T-cell (primary cell): Measurements from ENCODE around the gene FCSK. TPM values are rescaled to one million over a fixed set of nuclear protein-coding genes. Genes with fewer than 3 reads are reported as not detected.
"Not testable (repeated sequence)": the region's sequence is repeated elsewhere in the genome, so short reads cannot be mapped to it uniquely, and the experiment has no call there.

ENCODE experiments used
- ATAC-seq, 4 experiments: fragments of 200-7000 bp in 3 of 4; fragments of 150-1000 bp in 1 of 4; cut with Tn5 transposase; replicated peaks in 1 of 4; 1 replicate in 3 of 4; 2 replicates in 1 of 4; pipeline ENCODE4 v1.10.0; 2021; ENCODE audit warnings: moderate library complexity in 3 of 4, mild to moderate bottlenecking in 2 of 4, moderate number of reproducible peaks in 1 of 4
- CTCF ChIA-PET, 2 donors: fragments of 300-600 bp; sonication (Branson Sonifier 250); formaldehyde crosslinking; loops; one replicate each; lab custom pipeline; 2022; ENCODE audit warnings: antibody characterized with exemption in 2 of 2; lab: Charles Lee
- POLR2A ChIA-PET, 2 donors: fragments of 300-600 bp; sonication (Branson Sonifier 250); formaldehyde crosslinking; loops; one replicate each; lab custom pipeline; 2022; ENCODE audit warnings: antibody characterized with exemption in 2 of 2; lab: Charles Lee
- DNase-seq, 35 experiments: peaks; one replicate each; pipeline versions ENCODE4 v3.0.0 to v3.0.0-alpha.2; 2013 to 2023
- H3K27ac ChIP-seq: one replicate; pipeline ENCODE4 v1.5.1; 2013; ENCODE audit warnings: low read length
- H3K27me3 ChIP-seq, 2 experiments: replicated peaks in 1 of 2; 1 replicate in 1 of 2; 2 replicates in 1 of 2; pipeline versions ENCODE4 v1.6.1 to v1.7.0; 2013; ENCODE audit warnings: low read length in 1 of 2, mixed read lengths in 1 of 2; ENCODE audit not compliant: control insufficient read depth in 2 of 2, insufficient read depth in 2 of 2; ENCODE audit errors: extremely low read depth in 1 of 2
- H3K36me3 ChIP-seq, 2 donors: 1 replicate in 1 of 2; 2 replicates in 1 of 2; pipeline versions ENCODE4 v1.6.1 to v1.7.0; 2013; ENCODE audit warnings: low read length in 1 of 2; ENCODE audit not compliant: control insufficient read depth in 2 of 2, insufficient read depth in 1 of 2; ENCODE audit errors: extremely low read depth in 1 of 2
- H3K4me1 ChIP-seq, 2 experiments: 1 replicate in 1 of 2; 2 replicates in 1 of 2; pipeline versions ENCODE4 v1.6.1 to v1.7.0; 2013; ENCODE audit warnings: low read length in 2 of 2, mixed read lengths in 1 of 2; ENCODE audit not compliant: insufficient read depth in 2 of 2, control insufficient read depth in 1 of 2; ENCODE audit errors: extremely low read depth in 1 of 2
- H3K4me3 ChIP-seq, 2 donors: 1 replicate in 1 of 2; 2 replicates in 1 of 2; pipeline versions ENCODE4 v1.5.1 to v1.7.0; 2013; ENCODE audit warnings: mild to moderate bottlenecking in 2 of 2, low read length in 1 of 2, moderate library complexity in 1 of 2; ENCODE audit not compliant: control insufficient read depth in 1 of 2; ENCODE audit errors: extremely low read depth in 1 of 2
- H3K9me3 ChIP-seq: 2 replicates; pipeline ENCODE4 v1.7.0; 2013
- H3K27ac Mint-ChIP-seq, 2 donors: one replicate each; pipeline ENCODE4 v1.8.0; 2020 to 2021; ENCODE audit warnings: mild to moderate bottlenecking in 2 of 2, mixed read lengths in 2 of 2
- H3K27me3 Mint-ChIP-seq, 2 donors: one replicate each; pipeline ENCODE4 v1.8.0; 2021 to 2022; ENCODE audit warnings: mixed read lengths in 2 of 2
- H3K36me3 Mint-ChIP-seq: one replicate; pipeline ENCODE4 v1.8.0; 2021; ENCODE audit warnings: mixed read lengths
- H3K4me1 Mint-ChIP-seq, 3 donors: one replicate each; pipeline ENCODE4 v1.8.0; 2020 to 2022; ENCODE audit warnings: mixed read lengths in 3 of 3, mild to moderate bottlenecking in 1 of 3
- H3K4me3 Mint-ChIP-seq, 3 donors: one replicate each; pipeline ENCODE4 v1.8.0; 2020 to 2022; ENCODE audit warnings: mild to moderate bottlenecking in 3 of 3, mixed read lengths in 3 of 3, moderate library complexity in 3 of 3
- H3K9me3 Mint-ChIP-seq, 3 donors: one replicate each; pipeline ENCODE4 v1.8.0; 2020 to 2022; ENCODE audit warnings: mixed read lengths in 3 of 3
- WGBS: methylation state at CpG from one replicate; pipeline ENCODE4 v1.1.5; 2013; ENCODE audit warnings: missing lambda C conversion rate; ENCODE audit not compliant: insufficient coverage; 5-methylcytosine and 5-hydroxymethylcytosine counted together
- total RNA-seq, 35 experiments: library from RNA in 6 of 35; stranded (reverse) in 6 of 35; fragments of 120-200 nt in 1 of 35; gene quantifications; one replicate each; pipeline versions ENCODE4 v1.2.1 to v1.2.4 and lab custom pipeline; 2013 to 2026

Gene FCSK
- total RNA-seq (10 to 100 TPM; 28.7 to 43.4 (median 37.9) TPM), total RNA-seq (lab: John Stamatoyannopoulos, UW) (9.7 to 62.3 (median 39.1) reads per million in 29 experiments)
- total RNA-seq (2013): 18.8 TPM

- Mint-ChIP-seq H3K9me3 (no peaks in the 10 kb centered on the region), H3K27ac (peak within 1 kb of the TSS; percentile 85 to 91), H3K36me3 (no peaks in the 10 kb centered on the region), H3K4me3 (peak within 1 kb of the TSS; percentile 84 to 91 (median 87)), H3K4me1 (peaks cover 18 to 32% (median 28%) of the 10 kb centered on the region in 3 donors), H3K27me3 (no peaks in the 10 kb centered on the region)
- H3K36me3 ChIP-seq: no peaks in the 10 kb centered on the region
- peak within 1 kb of the TSS; percentile 93 to 98 for H3K4me3 ChIP-seq
- no peaks in the 10 kb centered on the region for H3K9me3 ChIP-seq
- peak; percentile 9 to 81 (median 57) for DNase-seq
- under 1% methylated on average over 57 of the region's 67 CpGs for WGBS
- peak; percentile 94 to 95 (median 95) for ATAC-seq
- ChIA-PET POLR2A (interaction anchor here (0.6 to 1.5 kb wide), 9 partner anchors 18 to 199 kb away, joined by 3 to 11 read pairs (median 4); partner anchors contain the start of genes AARS1 (in 1 of the 2) and COG4 (in 1 of the 2)), CTCF (interaction anchor here (0.6 to 1.9 kb wide), 8 partner anchors 22 to 302 kb away, joined by 3 to 6 read pairs (median 4); partner anchors contain the start of gene COG4 (in 1 of the 2))
- peaks cover 0 to 2% of the 10 kb centered on the region in 2 experiments for H3K27me3 ChIP-seq
- peak within 1 kb of the TSS; percentile 92 for H3K27ac ChIP-seq
- H3K4me1 ChIP-seq: peaks cover 7 to 23% of the 10 kb centered on the region in 2 experiments
These were observed at the start of gene FCSK for GRCh38 chr16:70454222-70455034. Gene FCSK, plus strand, starts transcription at chr16:70454595. Its CDS starts 8,596 bp downstream, at chr16:70463191.

DNA sequence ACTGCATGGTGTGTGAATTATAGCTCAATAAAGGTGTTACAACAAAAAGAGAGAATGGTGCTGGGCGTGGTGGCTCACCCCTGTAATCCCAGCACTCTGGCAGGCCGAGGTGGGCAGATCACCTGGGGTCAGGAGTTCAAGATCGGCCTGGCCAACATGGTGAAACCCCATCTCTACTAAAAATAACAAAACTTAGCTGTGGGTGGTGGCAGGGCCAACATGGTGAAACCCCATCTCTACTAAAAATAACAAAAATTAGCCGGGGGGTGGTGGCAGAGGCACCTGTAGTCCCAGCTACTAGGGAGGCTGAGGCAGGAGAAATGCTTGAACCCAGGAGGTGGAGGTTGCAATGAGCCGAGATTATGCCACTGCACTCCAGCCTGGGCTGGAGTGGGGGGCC is 48.3 kb upstream of the FCSK start:
- H3K27ac Mint-ChIP-seq, H3K9me3 ChIP-seq, H3K36me3 Mint-ChIP-seq, DNase-seq, H3K9me3 Mint-ChIP-seq, H3K4me3 Mint-ChIP-seq, H3K27me3 Mint-ChIP-seq, H3K27me3 ChIP-seq, H3K36me3 ChIP-seq, H3K4me3 ChIP-seq, ATAC-seq, H3K27ac ChIP-seq: not testable (repeated sequence)
- peaks cover 60 to 64% (median 62%) of the 10 kb centered on the region in 3 donors for H3K4me1 Mint-ChIP-seq
- ChIA-PET CTCF (interaction anchor here in 1 of 2 donors (0.6 kb wide), 1 partner anchor 44 kb away, joined by 3 read pairs; no protein-coding TSS in a partner anchor), POLR2A (interaction anchor here in 1 of 2 donors (0.7 kb wide), 1 partner anchor 1302 kb away, joined by 4 read pairs; no protein-coding TSS in a partner anchor)
- whole genome bisulfite sequencing: 100% methylated on average over 1 of the region's 5 CpGs
- H3K4me1 ChIP-seq: peaks cover 17 to 56% of the 10 kb centered on the region in 2 experiments

DNA sequence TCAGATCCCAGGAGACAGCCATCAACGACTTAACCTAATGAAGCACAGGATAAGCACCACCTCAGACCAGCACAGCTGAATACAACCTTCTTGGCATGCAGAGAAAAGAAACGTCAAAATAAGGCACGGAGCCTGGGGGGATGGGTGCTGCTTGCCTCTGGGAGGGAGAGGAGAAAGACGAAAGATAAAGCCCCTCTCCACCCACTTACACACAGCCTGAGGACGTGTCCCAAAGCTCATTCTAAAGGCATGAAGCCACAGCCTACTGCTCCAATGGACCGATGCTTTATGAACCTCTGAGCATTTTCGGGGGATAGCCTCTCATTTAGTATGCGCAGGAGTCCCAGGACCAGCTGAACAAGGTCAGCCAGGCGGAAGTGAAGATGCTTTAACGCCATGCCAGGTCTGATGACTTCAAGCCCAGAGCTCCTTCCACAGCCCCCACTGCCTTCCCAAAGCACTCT is 46.6 kb upstream of the FCSK start:
- WGBS: 89% methylated on average over 5 of the region's 10 CpGs
- Histone ChIP-seq H3K9me3 (no peaks in the 10 kb centered on the region), H3K27me3 (no peaks in the 10 kb centered on the region), H3K4me3 (no peak overlapping the region), H3K27ac (peak overlapping the region; percentile 1), H3K4me1 (peaks cover 17 to 50% of the 10 kb centered on the region in 2 experiments), H3K36me3 (peaks cover 0 to 4% of the 10 kb centered on the region in 2 donors)
- ATAC-seq: no peak
- POLR2A ChIA-PET: interaction anchor here in 1 of 2 donors (0.7 kb wide), 1 partner anchor 25 kb away, joined by 3 read pairs; no protein-coding TSS in a partner anchor
- peaks cover 8% of the 10 kb centered on the region for H3K36me3 Mint-ChIP-seq
- peak overlapping the region in 1 of 3 donors; percentile 68 for H3K4me3 Mint-ChIP-seq
- H3K4me1 Mint-ChIP-seq: peaks cover 50 to 57% (median 57%) of the 10 kb centered on the region in 3 donors
- H3K9me3 Mint-ChIP-seq: no peaks in the 10 kb centered on the region
- CTCF ChIA-PET: interaction anchor here (0.7 kb wide), 2 partner anchors 11 to 54 kb away, joined by 4 read pairs; no protein-coding TSS in a partner anchor
- DNase-seq: no peak
- peak overlapping the region in 1 of 2 donors; percentile 69 for H3K27ac Mint-ChIP-seq
- no peaks in the 10 kb centered on the region for H3K27me3 Mint-ChIP-seq

GRCh38 chr16:70410734-70411133 is 43.7 kb upstream of the FCSK start:
- WGBS: 97% methylated on average over 6 of the region's 6 CpGs
- ChIA-PET POLR2A (no interaction called here), CTCF (interaction anchor here in 1 of 2 donors (0.6 kb wide), 1 partner anchor 720 kb away, joined by 3 read pairs; no protein-coding TSS in a partner anchor)
- Histone ChIP-seq H3K27me3 (no peaks in the 10 kb centered on the region), H3K9me3 (no peaks in the 10 kb centered on the region), H3K4me3 (no peak overlapping the region), H3K27ac (no peak overlapping the region), H3K4me1 (peaks cover 12 to 25% of the 10 kb centered on the region in 2 experiments), H3K36me3 (peaks cover 0 to 4% of the 10 kb centered on the region in 2 donors)
- Mint-ChIP-seq H3K27ac (no peak overlapping the region), H3K36me3 (peaks cover 10% of the 10 kb centered on the region), H3K4me1 (peaks cover 22 to 32% (median 29%) of the 10 kb centered on the region in 3 donors), H3K27me3 (no peaks in the 10 kb centered on the region), H3K4me3 (no peak overlapping the region), H3K9me3 (no peaks in the 10 kb centered on the region)
- ATAC-seq: no peak
- DNase-seq: no peak

DNA sequence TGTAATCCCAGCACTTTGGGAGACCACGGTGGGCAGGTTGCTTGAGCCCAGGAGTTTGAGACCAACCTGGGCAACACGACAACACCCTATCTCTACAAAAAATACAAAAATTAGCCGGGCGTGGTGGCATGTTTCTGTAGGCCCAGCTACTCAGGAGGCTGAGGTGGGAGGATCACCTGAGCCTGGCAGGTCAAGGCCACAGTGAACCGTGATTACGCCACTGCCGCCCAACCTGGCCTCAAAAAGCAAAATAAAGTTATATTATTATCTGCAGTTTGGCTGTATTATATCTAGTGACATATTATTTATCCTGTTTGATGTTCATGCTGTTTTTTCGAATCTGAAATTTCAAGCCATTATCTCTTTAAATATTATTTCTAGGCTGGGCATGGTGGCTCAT is 42.0 kb upstream of the FCSK start:
- WGBS: no CpG with 5 or more reads among the region's 8 CpGs
- no peak for ATAC-seq

GRCh38 chr16:70413572-70413971 is 40.8 kb upstream of the FCSK start:
- no CpG with 5 or more reads among the region's 5 CpGs for WGBS
- H3K27ac Mint-ChIP-seq: not testable (repeated sequence)

More for the DNA sequence above, 42.0 kb upstream of the FCSK start:
- Mint-ChIP-seq H3K4me1 (peaks cover 21 to 28% (median 22%) of the 10 kb centered on the region in 3 donors), H3K9me3 (no peaks in the 10 kb centered on the region), H3K4me3 (no peak overlapping the region), H3K27me3 (no peaks in the 10 kb centered on the region), H3K27ac (peak overlapping the region in 1 of 2 donors; percentile 16), H3K36me3 (peaks cover 13% of the 10 kb centered on the region)
- H3K4me3 ChIP-seq: no peak overlapping the region
- CTCF ChIA-PET: interaction anchor here in 1 of 2 donors (0.6 kb wide), 1 partner anchor 52 kb away, joined by 6 read pairs; no protein-coding TSS in a partner anchor
- peaks cover 12 to 19% of the 10 kb centered on the region in 2 experiments for H3K4me1 ChIP-seq
- no peak overlapping the region for H3K27ac ChIP-seq
- no peak for DNase-seq
- no peaks in the 10 kb centered on the region for H3K27me3 ChIP-seq
- no peaks in the 10 kb centered on the region for H3K9me3 ChIP-seq
- POLR2A ChIA-PET: interaction anchor here in 1 of 2 donors (0.6 kb wide), 1 partner anchor 21 kb away, joined by 3 read pairs; no protein-coding TSS in a partner anchor
- peaks cover 0 to 4% of the 10 kb centered on the region in 2 donors for H3K36me3 ChIP-seq

More at GRCh38 chr16:70413572-70413971, 40.8 kb upstream of the FCSK start:
- H3K27ac ChIP-seq, H3K4me3 Mint-ChIP-seq, H3K27me3 Mint-ChIP-seq, H3K9me3 ChIP-seq, H3K27me3 ChIP-seq, H3K9me3 Mint-ChIP-seq, H3K4me3 ChIP-seq, POLR2A ChIA-PET, H3K36me3 ChIP-seq, DNase-seq, ATAC-seq: not testable (repeated sequence)
- H3K36me3 Mint-ChIP-seq: peaks cover 13% of the 10 kb centered on the region
- CTCF ChIA-PET: interaction anchor here in 1 of 2 donors (0.7 kb wide), 2 partner anchors 33 to 1965 kb away, joined by 3 to 4 read pairs; partner anchors contain the start of gene SMPD3
- peaks cover 19 to 28% (median 22%) of the 10 kb centered on the region in 3 donors for H3K4me1 Mint-ChIP-seq
- H3K4me1 ChIP-seq: peaks cover 10 to 19% of the 10 kb centered on the region in 2 experiments
